Endothelial cell of hepatic sinusoid (primary cell): ENCODE measurements around the gene CCDC191.

Experiments used
- in situ Hi-C: cut with HindIII; loops from 2 replicates; pipeline ENCODE4 v1.10.0; 2017; ENCODE audit warnings: low sequenced_read_pairs

CCDC191 gene

GRCh38 chr3:113966172-113966571 is 90.2 kb downstream of the CCDC191 start:
- in situ Hi-C loops = no loop called here

- in situ Hi-C loops = no loop called here
Observed at GRCh38 chr3:113963879-113964278, 92.4 kb downstream of the CCDC191 start.

GRCh38 chr3:113954091-113954685 is 102.1 kb downstream of the CCDC191 start:
- in situ Hi-C loops = no loop called here

- in situ Hi-C loops = no loop called here
Observed at GRCh38 chr3:113953677-113954076, 102.6 kb downstream of the CCDC191 start.

GRCh38 chr3:113952921-113953320 is 103.4 kb downstream of the CCDC191 start:
- in situ Hi-C loops = no loop called here

- in situ Hi-C loops = loop anchor here (5.0 kb wide), 1 partner anchor 41 kb away; no protein-coding TSS in a partner anchor
Observed at GRCh38 chr3:113948015-113948917, 108.1 kb downstream of the CCDC191 start.

- in situ Hi-C loops = loop anchor here (5.0 kb wide), 1 partner anchor 40 kb away; no protein-coding TSS in a partner anchor
Observed at GRCh38 chr3:113947372-113948014, 108.8 kb downstream of the CCDC191 start, which contains the start of gene ZDHHC23. TSS of gene ZDHHC23 (plus strand) at chr3:113948013. CDS start at chr3:113948803, 790 bp downstream.

- in situ Hi-C loops = loop anchor here (5.0 kb wide), 1 partner anchor 40 kb away; no protein-coding TSS in a partner anchor
Observed at GRCh38 chr3:113946831-113947230, 109.5 kb downstream of the CCDC191 start.

GRCh38 chr3:113927556-113927955 is 128.8 kb downstream of the CCDC191 start:
- in situ Hi-C loops = no loop called here

GRCh38 chr3:113914646-113915045 is 141.7 kb downstream of the CCDC191 start:
- in situ Hi-C loops = no loop called here
